K562 (cell line): ENCODE results near the gene VDR. TPM values are rescaled to one million over a fixed set of nuclear protein-coding genes. Genes with fewer than 3 reads are reported as not detected.
A peak's percentile ranks its signal among the peaks of the same experiment; 100 is the strongest.

ENCODE experiments used
- EGR1 ChIP-seq: fragments of 450-650 bp; conservative IDR thresholded peaks from 2 replicates; pipeline ENCODE4 v1.6.1; 2017; ENCODE audit warnings: mild to moderate bottlenecking
- FOXJ2 ChIP-seq: fragments of 200-800 bp; sonication (Bioruptor generic); IDR thresholded peaks from 2 replicates; pipeline ENCODE4 v1.6.1; 2016; ENCODE audit warnings: missing genetic modification characterization, missing compliant biosample characterization
- FOXJ3 ChIP-seq: sonication (generic); formaldehyde crosslinking; IDR thresholded peaks from 2 replicates; pipeline ENCODE4 v1.4.0; 2020; ENCODE audit warnings: mild to moderate bottlenecking, missing genetic modification reagents
- GTF2E2 ChIP-seq: fragments of 200-800 bp; sonication (Bioruptor generic); IDR thresholded peaks from 2 replicates; pipeline ENCODE4 v1.6.1; 2016; ENCODE audit warnings: missing genetic modification characterization, missing compliant biosample characterization
- MLLT1 ChIP-seq, 2 experiments: fragments of 450-650 bp; IDR thresholded peaks; 2 replicates each; pipeline ENCODE4 v1.6.1; 2016
- NRF1 ChIP-seq, 2 experiments: fragments of 450-650 bp; IDR thresholded peaks in 1 of 2; conservative IDR thresholded peaks in 1 of 2; 2 replicates each; pipeline ENCODE4 v1.6.1; 2014; ENCODE audit warnings: mild to moderate bottlenecking in 2 of 2
- NUFIP1 ChIP-seq: fragments of 450-650 bp; IDR thresholded peaks from 2 replicates; pipeline ENCODE4 v1.6.1; 2018; ENCODE audit not compliant: partially characterized antibody
- POLR3G ChIP-seq: IDR thresholded peaks from 2 replicates; pipeline ENCODE4 v1.6.1; 2011; ENCODE audit not compliant: insufficient read length, insufficient replicate concordance; ENCODE audit errors: extremely low read depth
- PTTG1 ChIP-seq: fragments of 450-650 bp; IDR thresholded peaks from 2 replicates; pipeline ENCODE4 v1.6.1; 2016; ENCODE audit warnings: low read depth, mild to moderate bottlenecking, missing genetic modification characterization, missing compliant biosample characterization
- RBM22 ChIP-seq: fragments of 200-400 bp; formaldehyde crosslinking; IDR thresholded peaks from 2 replicates; pipeline ENCODE4 v1.6.1; 2018; ENCODE audit warnings: low read length, low read depth; ENCODE audit not compliant: poor library complexity, severe bottlenecking
- RBM25 ChIP-seq: fragments of 200-400 bp; formaldehyde crosslinking; IDR thresholded peaks from 2 replicates; pipeline ENCODE4 v1.6.1; 2018; ENCODE audit warnings: low read length, low read depth, moderate library complexity; ENCODE audit not compliant: severe bottlenecking
- SFPQ ChIP-seq: fragments of 200-400 bp; formaldehyde crosslinking; IDR thresholded peaks from 2 replicates; pipeline ENCODE4 v1.6.1; 2017; ENCODE audit warnings: mild to moderate bottlenecking, low read depth, low read length, moderate library complexity
- ZNF79 ChIP-seq: fragments of 250-450 bp; sonication (Bioruptor Pico); IDR thresholded peaks from 2 replicates; pipeline ENCODE4 v1.4.0; 2020; ENCODE audit warnings: low read depth, mild to moderate bottlenecking, moderate library complexity
- ZZZ3 ChIP-seq: fragments of 450-650 bp; IDR thresholded peaks from 2 replicates; pipeline ENCODE4 v1.6.1; 2016; ENCODE audit warnings: antibody characterized with exemption, mild to moderate bottlenecking, moderate library complexity
- polyA plus RNA-seq, 8 experiments: library from polyadenylated mRNA; depleted of rRNA in 4 of 8; stranded (reverse) in 5 of 8; unstranded in 3 of 8; fragments of >200 nt; fragmentation: Nextera tagmentation in 2 of 8; fragmentation: Illumina TruSeq in 1 of 8; extraction: Ambion mirVana in 2 of 8; extraction: Trizol in 1 of 8; gene quantifications; 2 replicates each; pipeline versions ENCODE4 v1.2.1 to v1.2.3, GENCODE V29; 2011 to 2014; ENCODE audit warnings: inconsistent platforms in 1 of 8, missing spikeins in 1 of 8
- total RNA-seq, 7 experiments: library from RNA; depleted of rRNA in 6 of 7; stranded (reverse); fragments of >200 nt in 6 of 7; fragmentation: Illumina TruSeq in 2 of 7; extraction: Trizol in 2 of 7; gene quantifications; 2 replicates each; pipeline versions ENCODE4 v1.2.1 to v1.2.3, GENCODE V29; 2011 to 2021; ENCODE audit warnings: low replicate concordance in 1 of 7
- TF ChIP-seq, protein P1 (sequence below): fragments of 450-650 bp; IDR thresholded peaks from 2 replicates; pipeline ENCODE4 v1.6.1; 2016; ENCODE audit warnings: mild to moderate bottlenecking
- TF ChIP-seq, protein P2 (sequence below): fragments of 250-450 bp; sonication (Bioruptor Pico); IDR thresholded peaks from 2 replicates; pipeline ENCODE4 v1.4.0; 2020

VDR gene
- total and polyA plus RNA-seq, 9 of the 15 experiments (the other 6 are each of a cell fraction or from before 2014, with no cell fraction given): 0.61 to 4.8 (median 2.0) TPM

- no peak for TF ChIP-seq GTF2E2
- no peak for TF ChIP-seq RBM25
- 0 out of 2 replicates have a peak, but pooled peaks have one; percentile 0 for TF ChIP-seq FOXJ2 (tag)
- TF ChIP-seq PTTG1 (tag): peak; percentile 75
- TF ChIP-seq, protein P1, sequence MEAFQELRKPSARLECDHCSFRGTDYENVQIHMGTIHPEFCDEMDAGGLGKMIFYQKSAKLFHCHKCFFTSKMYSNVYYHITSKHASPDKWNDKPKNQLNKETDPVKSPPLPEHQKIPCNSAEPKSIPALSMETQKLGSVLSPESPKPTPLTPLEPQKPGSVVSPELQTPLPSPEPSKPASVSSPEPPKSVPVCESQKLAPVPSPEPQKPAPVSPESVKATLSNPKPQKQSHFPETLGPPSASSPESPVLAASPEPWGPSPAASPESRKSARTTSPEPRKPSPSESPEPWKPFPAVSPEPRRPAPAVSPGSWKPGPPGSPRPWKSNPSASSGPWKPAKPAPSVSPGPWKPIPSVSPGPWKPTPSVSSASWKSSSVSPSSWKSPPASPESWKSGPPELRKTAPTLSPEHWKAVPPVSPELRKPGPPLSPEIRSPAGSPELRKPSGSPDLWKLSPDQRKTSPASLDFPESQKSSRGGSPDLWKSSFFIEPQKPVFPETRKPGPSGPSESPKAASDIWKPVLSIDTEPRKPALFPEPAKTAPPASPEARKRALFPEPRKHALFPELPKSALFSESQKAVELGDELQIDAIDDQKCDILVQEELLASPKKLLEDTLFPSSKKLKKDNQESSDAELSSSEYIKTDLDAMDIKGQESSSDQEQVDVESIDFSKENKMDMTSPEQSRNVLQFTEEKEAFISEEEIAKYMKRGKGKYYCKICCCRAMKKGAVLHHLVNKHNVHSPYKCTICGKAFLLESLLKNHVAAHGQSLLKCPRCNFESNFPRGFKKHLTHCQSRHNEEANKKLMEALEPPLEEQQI: no peak
- no peak for TF ChIP-seq ZZZ3
- no peak for TF ChIP-seq NRF1 (conservative IDR thresholded peaks at IDR 0.05 in 1 of 2, IDR thresholded peaks at IDR 0.05 in 1 of 2)
- no peak for TF ChIP-seq RBM22
- peak; percentile 23; the same call in 1 of the 2 replicates for TF ChIP-seq EGR1
- TF ChIP-seq, protein P2, sequence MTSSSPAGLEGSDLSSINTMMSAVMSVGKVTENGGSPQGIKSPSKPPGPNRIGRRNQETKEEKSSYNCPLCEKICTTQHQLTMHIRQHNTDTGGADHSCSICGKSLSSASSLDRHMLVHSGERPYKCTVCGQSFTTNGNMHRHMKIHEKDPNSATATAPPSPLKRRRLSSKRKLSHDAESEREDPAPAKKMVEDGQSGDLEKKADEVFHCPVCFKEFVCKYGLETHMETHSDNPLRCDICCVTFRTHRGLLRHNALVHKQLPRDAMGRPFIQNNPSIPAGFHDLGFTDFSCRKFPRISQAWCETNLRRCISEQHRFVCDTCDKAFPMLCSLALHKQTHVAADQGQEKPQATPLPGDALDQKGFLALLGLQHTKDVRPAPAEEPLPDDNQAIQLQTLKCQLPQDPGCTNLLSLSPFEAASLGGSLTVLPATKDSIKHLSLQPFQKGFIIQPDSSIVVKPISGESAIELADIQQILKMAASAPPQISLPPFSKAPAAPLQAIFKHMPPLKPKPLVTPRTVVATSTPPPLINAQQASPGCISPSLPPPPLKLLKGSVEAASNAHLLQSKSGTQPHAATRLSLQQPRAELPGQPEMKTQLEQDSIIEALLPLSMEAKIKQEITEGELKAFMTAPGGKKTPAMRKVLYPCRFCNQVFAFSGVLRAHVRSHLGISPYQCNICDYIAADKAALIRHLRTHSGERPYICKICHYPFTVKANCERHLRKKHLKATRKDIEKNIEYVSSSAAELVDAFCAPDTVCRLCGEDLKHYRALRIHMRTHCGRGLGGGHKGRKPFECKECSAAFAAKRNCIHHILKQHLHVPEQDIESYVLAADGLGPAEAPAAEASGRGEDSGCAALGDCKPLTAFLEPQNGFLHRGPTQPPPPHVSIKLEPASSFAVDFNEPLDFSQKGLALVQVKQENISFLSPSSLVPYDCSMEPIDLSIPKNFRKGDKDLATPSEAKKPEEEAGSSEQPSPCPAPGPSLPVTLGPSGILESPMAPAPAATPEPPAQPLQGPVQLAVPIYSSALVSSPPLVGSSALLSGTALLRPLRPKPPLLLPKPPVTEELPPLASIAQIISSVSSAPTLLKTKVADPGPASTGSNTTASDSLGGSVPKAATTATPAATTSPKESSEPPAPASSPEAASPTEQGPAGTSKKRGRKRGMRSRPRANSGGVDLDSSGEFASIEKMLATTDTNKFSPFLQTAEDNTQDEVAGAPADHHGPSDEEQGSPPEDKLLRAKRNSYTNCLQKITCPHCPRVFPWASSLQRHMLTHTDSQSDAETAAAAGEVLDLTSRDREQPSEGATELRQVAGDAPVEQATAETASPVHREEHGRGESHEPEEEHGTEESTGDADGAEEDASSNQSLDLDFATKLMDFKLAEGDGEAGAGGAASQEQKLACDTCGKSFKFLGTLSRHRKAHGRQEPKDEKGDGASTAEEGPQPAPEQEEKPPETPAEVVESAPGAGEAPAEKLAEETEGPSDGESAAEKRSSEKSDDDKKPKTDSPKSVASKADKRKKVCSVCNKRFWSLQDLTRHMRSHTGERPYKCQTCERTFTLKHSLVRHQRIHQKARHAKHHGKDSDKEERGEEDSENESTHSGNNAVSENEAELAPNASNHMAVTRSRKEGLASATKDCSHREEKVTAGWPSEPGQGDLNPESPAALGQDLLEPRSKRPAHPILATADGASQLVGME (CRISPR knock-in tag): no peak
- TF ChIP-seq SFPQ: no peak
- no peak for TF ChIP-seq MLLT1 (IDR thresholded peaks at IDR 0.05)
- TF ChIP-seq POLR3G: no peak
- TF ChIP-seq ZNF79 (CRISPR knock-in tag): peak; percentile 48; the same call in 1 of the 2 replicates
- no peak for TF ChIP-seq FOXJ3 (CRISPR knock-in tag)
- no peak for TF ChIP-seq NUFIP1
Observed at GRCh38 chr12:47851303-47851952, 53.4 kb downstream of the VDR start (continued).
